ENCODE measurements around the gene ATP11A.
"Not testable (repeated sequence)": the region's sequence is repeated elsewhere in the genome, so short reads cannot be mapped to it uniquely, and the experiment has no call there.

GRCh38 chr13:112841303-112842015 lies 151.6 kb downstream of the ATP11A start:
- not testable (repeated sequence) for TF ChIP-seq POLR2A (IDR thresholded peaks at IDR 0.05; ENCODE audit: low read length); GATA1 (IDR thresholded peaks at IDR 0.05; ENCODE audit: low read depth, low read length)

All from erythroblast (primary cell).